HG02642 (cell line): ENCODE data around the gene LCN15.
"Not testable (repeated sequence)": the region's sequence is repeated elsewhere in the genome, so short reads cannot be mapped to it uniquely, and the experiment has no call there.

Source experiments
- ATAC-seq: cut with Tn5 transposase; IDR thresholded peaks from one replicate; pipeline ENCODE4 v1.9.1; 2021; ENCODE audit warnings: mild to moderate bottlenecking; ENCODE audit not compliant: unreplicated experiment, poor library complexity

Gene LCN15

DNA sequence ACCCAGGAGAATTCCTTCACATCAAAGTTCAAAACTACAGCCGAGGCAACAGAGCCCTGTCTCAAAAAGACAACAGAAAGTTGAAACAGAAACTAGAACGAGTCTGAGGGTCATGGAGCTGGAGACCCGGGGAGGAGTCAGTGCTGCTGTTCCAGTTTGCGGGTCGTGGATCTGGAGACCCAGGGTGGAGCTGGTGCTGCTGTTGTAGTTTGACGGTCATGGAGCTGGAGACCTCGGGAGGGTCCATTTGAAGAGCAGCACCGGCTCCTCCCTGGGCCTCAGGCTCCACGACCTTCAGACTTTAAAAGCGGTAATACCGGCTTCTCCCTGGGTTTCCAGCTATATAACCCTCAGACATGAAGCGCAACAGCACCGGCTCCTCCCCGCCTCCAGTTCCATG is 13.0 kb upstream of the LCN15 start:
- ATAC-seq = no peak

- ATAC-seq = no peak
These were observed 12.6 kb upstream of the LCN15 start for GRCh38 chr9:136776947-136777346.

DNA sequence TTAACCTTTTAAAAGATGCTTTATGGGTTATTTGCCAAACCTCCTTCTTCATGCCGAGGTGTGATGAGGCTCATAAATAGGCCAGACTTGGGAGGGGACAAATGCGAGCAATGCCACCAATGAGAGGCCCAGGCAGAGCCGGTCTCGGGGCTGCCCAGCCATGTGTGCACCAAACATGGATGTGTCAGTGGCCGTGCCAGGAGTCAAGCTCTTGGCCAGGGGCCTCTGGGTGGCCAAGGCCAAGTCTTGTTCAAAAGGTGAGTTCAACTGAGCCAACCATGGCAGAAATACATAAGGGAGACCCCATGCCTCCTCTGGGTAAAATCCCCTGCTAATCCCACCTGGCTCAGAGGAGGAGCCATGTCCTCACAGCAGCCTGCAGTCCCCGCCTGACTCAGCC is 10.9 kb upstream of the LCN15 start:
- no peak for ATAC-seq

- ATAC-seq = no peak
These were observed 10.2 kb upstream of the LCN15 start for GRCh38 chr9:136774416-136775045.

GRCh38 chr9:136773386-136774044 is 9.2 kb upstream of the LCN15 start:
- no peak for ATAC-seq

DNA sequence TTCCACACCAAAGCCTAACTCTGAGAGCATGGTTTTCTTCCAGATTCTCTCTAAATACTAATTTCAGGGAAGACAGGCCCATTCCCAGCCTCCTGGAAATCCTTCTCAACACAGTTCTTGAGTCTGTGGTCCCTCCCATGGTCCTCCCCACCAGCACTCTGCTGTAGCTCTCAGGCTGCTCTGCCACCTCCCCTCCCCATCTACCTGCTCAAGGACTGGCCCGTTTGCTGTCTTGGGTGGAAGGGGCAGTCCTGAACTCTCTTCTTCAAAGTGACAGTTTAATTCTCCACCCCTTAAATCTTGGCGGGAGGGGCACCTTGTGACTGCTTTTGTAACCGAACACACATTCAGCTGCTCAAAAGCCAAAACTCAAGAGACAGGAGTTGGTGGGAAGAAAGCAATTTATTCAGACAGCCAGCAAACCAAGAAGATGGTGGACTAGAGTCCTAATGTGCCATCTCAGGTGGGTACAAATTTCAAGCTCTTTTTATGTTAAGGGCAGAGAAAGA is 7.6 kb upstream of the LCN15 start:
- no peak for ATAC-seq

- no peak for ATAC-seq
These were observed 5.4 kb upstream of the LCN15 start for GRCh38 chr9:136769710-136770191.

GRCh38 chr9:136766410-136767120 is 2.2 kb upstream of the LCN15 start:
- ATAC-seq = not testable (repeated sequence)

DNA sequence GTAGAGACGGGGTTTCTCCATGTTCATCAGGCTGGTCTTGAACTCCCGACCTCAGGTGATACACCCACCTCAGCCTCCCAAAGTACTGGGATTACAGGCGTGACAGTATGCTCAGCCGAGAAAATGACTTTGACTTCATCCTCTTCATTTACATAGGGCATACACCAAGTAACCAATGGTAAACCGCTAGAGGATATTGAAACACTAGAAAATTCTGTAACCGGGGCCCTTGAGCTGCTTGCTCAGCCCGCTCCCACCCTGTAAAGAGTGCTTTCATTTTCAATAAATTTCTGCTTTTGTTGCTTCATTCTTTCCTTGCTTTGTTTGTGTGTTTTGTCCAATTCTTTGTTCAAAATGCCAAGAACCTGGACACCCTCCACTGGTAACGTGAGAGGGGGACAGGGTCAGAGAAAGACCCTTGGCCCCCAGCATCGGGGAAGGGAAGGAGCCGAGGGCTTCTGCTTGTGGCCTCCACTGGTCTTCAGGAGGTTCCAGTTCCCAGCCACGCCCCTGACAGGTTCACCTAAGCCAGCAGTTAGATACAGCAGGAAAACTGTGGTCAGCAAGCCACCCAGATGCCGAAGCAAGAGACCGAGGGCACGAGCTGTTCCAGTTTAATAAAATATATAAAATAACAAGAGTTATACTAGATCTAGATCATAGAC is 1.6 kb upstream of the LCN15 start:
- not testable (repeated sequence) for ATAC-seq

- no peak for ATAC-seq
These were observed 723 bp upstream of the LCN15 start for GRCh38 chr9:136765041-136765440.

- ATAC-seq = no peak
These were observed 676 bp downstream of the LCN15 start for GRCh38 chr9:136763649-136764035.

DNA sequence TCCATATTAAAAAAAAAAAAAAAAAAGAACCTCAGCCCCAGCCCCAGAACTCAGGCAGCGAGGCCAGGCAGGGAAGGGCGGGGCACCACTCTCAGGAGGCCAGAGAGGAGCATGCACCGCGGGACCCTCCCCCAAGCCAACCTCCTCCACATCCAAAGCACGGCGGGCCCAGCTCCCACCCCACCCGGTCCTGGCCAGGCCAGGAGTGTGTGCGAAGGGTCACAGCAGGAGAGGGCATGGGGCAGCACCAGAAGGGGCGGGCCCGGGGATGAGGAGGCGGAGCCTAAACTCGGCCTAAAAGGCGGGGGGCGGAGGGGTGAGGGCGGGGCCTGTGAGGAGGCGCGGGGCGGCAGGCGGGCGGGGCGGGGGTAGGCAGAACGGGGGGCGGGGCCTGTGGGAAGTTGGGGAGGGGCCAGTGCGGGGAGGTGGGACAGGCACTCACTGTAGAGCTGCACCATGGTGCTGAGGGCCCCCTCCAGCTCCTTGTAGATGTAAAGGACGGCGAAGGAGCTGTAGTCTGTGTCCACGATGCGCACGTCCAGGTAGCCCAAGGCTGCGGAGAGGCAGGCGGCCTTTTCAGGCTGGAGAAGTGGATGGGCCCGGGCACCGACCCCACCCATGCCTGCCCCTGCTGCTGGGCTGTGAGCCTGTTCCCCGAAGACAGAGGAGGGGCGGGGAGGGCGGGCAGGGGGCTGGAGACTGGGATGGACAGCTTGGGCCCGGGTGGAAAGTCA is 1.2 kb downstream of the LCN15 start:
- ATAC-seq = no peak

GRCh38 chr9:136762221-136762691 is 2.1 kb downstream of the LCN15 start:
- no peak for ATAC-seq

- no peak for ATAC-seq
These were observed 2.8 kb downstream of the LCN15 start for GRCh38 chr9:136761545-136761981.

GRCh38 chr9:136760834-136761544 is 3.3 kb downstream of the LCN15 start:
- ATAC-seq = not testable (repeated sequence)

GRCh38 chr9:136760424-136760823 is 3.9 kb downstream of the LCN15 start:
- ATAC-seq = no peak

DNA sequence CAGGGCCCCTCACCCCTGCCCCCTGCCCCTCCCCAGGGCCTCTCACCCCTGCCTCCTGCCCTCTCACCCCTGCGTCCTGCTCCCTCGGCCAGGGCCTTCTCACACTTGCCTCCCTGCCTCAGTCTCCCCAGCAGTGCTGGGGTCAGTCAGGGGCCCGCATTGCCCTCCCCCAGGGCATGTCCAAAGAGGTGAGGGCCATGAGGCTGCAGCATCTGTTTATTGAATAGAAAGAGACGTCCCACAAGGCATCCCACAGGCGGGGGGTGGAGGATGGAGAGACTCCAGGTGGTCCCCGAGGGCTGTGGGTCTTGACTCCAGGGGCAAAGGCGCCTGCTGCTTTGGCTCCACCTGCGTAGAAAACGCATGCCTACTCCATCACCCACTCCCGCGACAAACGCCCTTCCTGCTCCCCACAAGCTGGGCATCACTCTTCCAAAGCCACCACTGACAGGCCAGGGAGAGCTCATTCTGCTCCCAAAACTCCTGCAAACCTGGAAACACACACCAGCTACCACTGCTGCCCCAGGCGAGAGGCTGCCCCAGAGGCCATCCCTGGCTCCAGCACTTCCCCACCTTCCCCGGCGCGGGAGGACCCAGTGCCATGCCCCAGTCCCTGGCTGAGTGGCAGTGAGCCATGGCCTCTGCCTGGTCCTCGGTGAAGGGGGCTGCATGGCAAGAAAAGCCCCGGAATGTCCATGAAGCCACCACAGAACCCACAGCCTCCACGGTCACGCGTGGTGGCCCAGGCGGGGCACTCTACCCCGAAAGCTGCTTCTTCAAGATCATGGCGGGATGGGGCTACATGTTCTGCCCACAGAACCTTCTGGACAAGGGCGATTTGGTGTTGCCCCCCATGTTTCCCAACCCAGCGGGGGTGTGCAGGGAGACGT is 4.6 kb downstream of the LCN15 start:
- no peak for ATAC-seq

GRCh38 chr9:136759001-136759400 is 5.3 kb downstream of the LCN15 start:
- no peak for ATAC-seq
